GM12878 (cell line): ENCODE results near the gene CALY. TPM values are rescaled to one million over a fixed set of nuclear protein-coding genes. Genes with fewer than 3 reads are reported as not detected.

Experiments
- ATAC-seq: fragments of 200-7000 bp; cut with Tn5 transposase; 3 replicates; pipeline ENCODE4 v1.9.1; 2020; ENCODE audit warnings: mild to moderate bottlenecking, moderate library complexity
- BruUV-seq: library from RNA; stranded (reverse); fragments of 400-500 nt; replicated peaks from 2 replicates; lab custom pipeline; 2021; lab: Mats Ljungman, UMichigan
- CTCF ChIA-PET: fragments of 300-600 bp; sonication (Branson Sonifier 250); formaldehyde crosslinking; extraction: SDS; loops from one replicate; lab custom pipeline; 2021; ENCODE audit warnings: inconsistent platforms; lab: Yijun Ruan, JAX
- POLR2A ChIA-PET: fragments of 350-600 bp; formaldehyde crosslinking; extraction: SDS; loops from one replicate; lab custom pipeline; 2021; ENCODE audit warnings: inconsistent platforms; lab: Charles Lee
- RAD21 ChIA-PET: fragments of 300-600 bp; sonication (Branson Sonifier 250); formaldehyde crosslinking; loops from one replicate; lab custom pipeline; 2023; ENCODE audit warnings: antibody characterized with exemption; ENCODE audit not compliant: unreplicated experiment; lab: Charles Lee
- SMC1A ChIA-PET: fragments of 300-600 bp; sonication (Branson Sonifier 250); formaldehyde crosslinking; loops from one replicate; lab custom pipeline; 2023; ENCODE audit not compliant: unreplicated experiment, uncharacterized antibody; lab: Charles Lee
- DNase-seq: peaks from one replicate; pipeline ENCODE4 v3.0.0-alpha.2; 2011; ENCODE audit warnings: low read depth, low spot score
- FAIRE-seq: peaks from 3 replicates; lab custom pipeline; 2011; peaks lifted over from hg19 to GRCh38; lab: Jason Lieb, UNC
- H2AFZ ChIP-seq: 2 replicates; pipeline ENCODE4 v1.6.0; 2011; ENCODE audit warnings: low read depth, low read length, control low read depth; ENCODE audit not compliant: control insufficient read depth
- H3K27ac ChIP-seq: 2 replicates; pipeline ENCODE4 v1.5.1; 2011; ENCODE audit warnings: control low read depth; ENCODE audit not compliant: control insufficient read depth, insufficient read depth
- H3K27me3 ChIP-seq, 2 experiments: replicated peaks in 1 of 2; 2 replicates each; pipeline versions ENCODE4 v1.6.0 to v1.6.1; 2011; ENCODE audit warnings: low read length in 1 of 2; ENCODE audit not compliant: control insufficient read depth in 2 of 2, insufficient read depth in 2 of 2
- H3K36me3 ChIP-seq, 2 experiments: 2 replicates each; pipeline ENCODE4 v1.5.1; 2011; ENCODE audit warnings: low read length in 1 of 2; ENCODE audit not compliant: control insufficient read depth in 2 of 2, insufficient read depth in 2 of 2
- H3K4me1 ChIP-seq: 2 replicates; pipeline ENCODE4 v1.6.1; 2011; ENCODE audit warnings: mild to moderate bottlenecking, low read length, moderate library complexity, mixed read lengths; ENCODE audit not compliant: control insufficient read depth, insufficient read depth
- H3K4me2 ChIP-seq: 2 replicates; pipeline ENCODE4 v1.6.0; 2011; ENCODE audit warnings: control low read depth; ENCODE audit not compliant: control insufficient read depth, insufficient read depth
- H3K4me3 ChIP-seq: fragments of 200-600 bp; sonication (generic); 2 replicates; pipeline ENCODE4 v1.5.1; 2016
- H3K79me2 ChIP-seq: 2 replicates; pipeline ENCODE4 v1.6.0; 2011; ENCODE audit warnings: low read length; ENCODE audit not compliant: control insufficient read depth, insufficient read depth
- H3K9ac ChIP-seq: 2 replicates; pipeline ENCODE4 v1.8.0; 2011; ENCODE audit warnings: low read length, control low read depth, mixed read lengths; ENCODE audit not compliant: control insufficient read depth, insufficient read depth
- H3K9me3 ChIP-seq: replicated peaks from 3 replicates; pipeline ENCODE4 v1.5.1; 2011; ENCODE audit warnings: mild to moderate bottlenecking, low read length; ENCODE audit not compliant: control insufficient read depth, insufficient read depth
- H4K20me1 ChIP-seq: 2 replicates; pipeline ENCODE4 v1.6.0; 2011; ENCODE audit not compliant: control insufficient read depth, insufficient read depth
- HDGF ChIP-seq: fragments of 450-650 bp; IDR thresholded peaks from 2 replicates; pipeline ENCODE4 v1.6.1; 2016; ENCODE audit warnings: antibody characterized with exemption
- RELB ChIP-seq: fragments of 450-650 bp; IDR thresholded peaks from 2 replicates; pipeline ENCODE4 v1.6.1; 2017; ENCODE audit warnings: low read depth, mild to moderate bottlenecking, moderate library complexity
- SMC3 ChIP-seq: IDR thresholded peaks from 2 replicates; pipeline ENCODE4 v1.6.1; 2011; ENCODE audit warnings: low read length, improper control_type of control experiment, borderline replicate concordance
- STAT1 ChIP-seq: fragments of 450-650 bp; conservative IDR thresholded peaks from 2 replicates; pipeline ENCODE4 v1.6.1; 2014; ENCODE audit warnings: antibody characterized with exemption, mild to moderate bottlenecking
- WGBS: methylation state at CpG from one replicate; pipeline ENCODE4 v1.1.6; 2016; ENCODE audit warnings: low lambda C conversion rate; ENCODE audit not compliant: insufficient replicate concordance, insufficient coverage; ENCODE audit errors: missing lambda C conversion rate; 5-methylcytosine and 5-hydroxymethylcytosine counted together
- in situ Hi-C: fragments of 300-500 bp; cut with MboI; formaldehyde crosslinking; loops from 9 replicates; pipeline ENCODE4 v1.14.3; 2018; ENCODE audit warnings: mixed read lengths
- intact Hi-C: fragments of 100-400 bp; cut with micrococcal nuclease; formaldehyde crosslinking; loops from one replicate; pipeline ENCODE4 v1.14.2; 2022; ENCODE audit not compliant: unreplicated experiment
- polyA plus RNA-seq, 11 experiments: library from polyadenylated mRNA; depleted of rRNA in 4 of 11; unstranded in 6 of 11; stranded (reverse) in 5 of 11; fragments of >200 nt; fragmentation: Nextera tagmentation in 4 of 11; fragmentation: Illumina TruSeq in 1 of 11; extraction: Ambion mirVana in 4 of 11; extraction: Trizol in 1 of 11; gene quantifications; 1 replicate in 1 of 11; 2 replicates in 10 of 11; pipeline versions ENCODE4 v1.2.1 to v1.2.3, GENCODE V29; 2011 to 2016; ENCODE audit warnings: inconsistent platforms in 2 of 11, missing spikeins in 2 of 11, low read depth in 1 of 11
- total RNA-seq, 4 experiments: library from RNA; depleted of rRNA in 3 of 4; stranded (reverse); fragments of >200 nt in 3 of 4; fragmentation: Illumina TruSeq in 1 of 4; extraction: Trizol in 1 of 4; gene quantifications; 2 replicates each; pipeline versions ENCODE4 v1.2.1 to v1.2.3, GENCODE V29; 2013 to 2021
- TF ChIP-seq, protein P1 (sequence below): fragments of 450-650 bp; IDR thresholded peaks from 2 replicates; pipeline ENCODE4 v1.6.1; 2016; ENCODE audit warnings: mild to moderate bottlenecking, moderate library complexity, borderline replicate concordance
- TF ChIP-seq, protein P2 (sequence below): IDR thresholded peaks from 2 replicates; pipeline ENCODE4 v1.6.1; 2011; ENCODE audit warnings: borderline replicate concordance, low read depth, mild to moderate bottlenecking, moderate library complexity, low read length; ENCODE audit not compliant: insufficient read depth, poor library complexity, severe bottlenecking
- TF ChIP-seq, protein P3 (sequence below): fragments of 450-650 bp; IDR thresholded peaks from 2 replicates; pipeline ENCODE4 v1.6.1; 2016; ENCODE audit warnings: mild to moderate bottlenecking

The CALY gene
- total and polyA plus RNA-seq, 10 of the 15 experiments (the other 5 are each of a cell fraction or from before 2014, with no cell fraction given): 0.07 TPM; not detected in 9

GRCh38 chr10:133337370-133337725 lies 652 bp upstream of the CALY start:
- Histone ChIP-seq H3K4me1 (no peaks in the 10 kb centered on the region), H3K27me3 (peaks cover 5 to 9% of the 10 kb centered on the region in 2 experiments), H4K20me1 (no peaks in the 10 kb centered on the region), H3K79me2 (no peaks in the 10 kb centered on the region), H3K36me3 (no peaks in the 10 kb centered on the region), H3K9me3 (no peaks in the 10 kb centered on the region; the same call in 2 of the 3 replicates), H3K4me3 (no peak overlapping the region), H3K9ac (no peak overlapping the region), H3K27ac (no peak overlapping the region), H3K4me2 (no peak overlapping the region), H2AFZ (no peak overlapping the region)
- in situ Hi-C loops (no loop called here), intact Hi-C loops (no loop called here)
- RAD21 ChIA-PET: no interaction called here
- TF ChIP-seq, protein P1, sequence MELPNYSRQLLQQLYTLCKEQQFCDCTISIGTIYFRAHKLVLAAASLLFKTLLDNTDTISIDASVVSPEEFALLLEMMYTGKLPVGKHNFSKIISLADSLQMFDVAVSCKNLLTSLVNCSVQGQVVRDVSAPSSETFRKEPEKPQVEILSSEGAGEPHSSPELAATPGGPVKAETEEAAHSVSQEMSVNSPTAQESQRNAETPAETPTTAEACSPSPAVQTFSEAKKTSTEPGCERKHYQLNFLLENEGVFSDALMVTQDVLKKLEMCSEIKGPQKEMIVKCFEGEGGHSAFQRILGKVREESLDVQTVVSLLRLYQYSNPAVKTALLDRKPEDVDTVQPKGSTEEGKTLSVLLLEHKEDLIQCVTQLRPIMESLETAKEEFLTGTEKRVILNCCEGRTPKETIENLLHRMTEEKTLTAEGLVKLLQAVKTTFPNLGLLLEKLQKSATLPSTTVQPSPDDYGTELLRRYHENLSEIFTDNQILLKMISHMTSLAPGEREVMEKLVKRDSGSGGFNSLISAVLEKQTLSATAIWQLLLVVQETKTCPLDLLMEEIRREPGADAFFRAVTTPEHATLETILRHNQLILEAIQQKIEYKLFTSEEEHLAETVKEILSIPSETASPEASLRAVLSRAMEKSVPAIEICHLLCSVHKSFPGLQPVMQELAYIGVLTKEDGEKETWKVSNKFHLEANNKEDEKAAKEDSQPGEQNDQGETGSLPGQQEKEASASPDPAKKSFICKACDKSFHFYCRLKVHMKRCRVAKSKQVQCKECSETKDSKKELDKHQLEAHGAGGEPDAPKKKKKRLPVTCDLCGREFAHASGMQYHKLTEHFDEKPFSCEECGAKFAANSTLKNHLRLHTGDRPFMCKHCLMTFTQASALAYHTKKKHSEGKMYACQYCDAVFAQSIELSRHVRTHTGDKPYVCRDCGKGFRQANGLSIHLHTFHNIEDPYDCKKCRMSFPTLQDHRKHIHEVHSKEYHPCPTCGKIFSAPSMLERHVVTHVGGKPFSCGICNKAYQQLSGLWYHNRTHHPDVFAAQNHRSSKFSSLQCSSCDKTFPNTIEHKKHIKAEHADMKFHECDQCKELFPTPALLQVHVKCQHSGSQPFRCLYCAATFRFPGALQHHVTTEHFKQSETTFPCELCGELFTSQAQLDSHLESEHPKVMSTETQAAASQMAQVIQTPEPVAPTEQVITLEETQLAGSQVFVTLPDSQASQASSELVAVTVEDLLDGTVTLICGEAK: no peak
- TF ChIP-seq STAT1 (no peak), HDGF (no peak), RELB (no peak), SMC3 (no peak)
- TF ChIP-seq, protein P2, sequence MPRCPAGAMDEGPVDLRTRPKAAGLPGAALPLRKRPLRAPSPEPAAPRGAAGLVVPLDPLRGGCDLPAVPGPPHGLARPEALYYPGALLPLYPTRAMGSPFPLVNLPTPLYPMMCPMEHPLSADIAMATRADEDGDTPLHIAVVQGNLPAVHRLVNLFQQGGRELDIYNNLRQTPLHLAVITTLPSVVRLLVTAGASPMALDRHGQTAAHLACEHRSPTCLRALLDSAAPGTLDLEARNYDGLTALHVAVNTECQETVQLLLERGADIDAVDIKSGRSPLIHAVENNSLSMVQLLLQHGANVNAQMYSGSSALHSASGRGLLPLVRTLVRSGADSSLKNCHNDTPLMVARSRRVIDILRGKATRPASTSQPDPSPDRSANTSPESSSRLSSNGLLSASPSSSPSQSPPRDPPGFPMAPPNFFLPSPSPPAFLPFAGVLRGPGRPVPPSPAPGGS: no peak
- TF ChIP-seq, protein P3, sequence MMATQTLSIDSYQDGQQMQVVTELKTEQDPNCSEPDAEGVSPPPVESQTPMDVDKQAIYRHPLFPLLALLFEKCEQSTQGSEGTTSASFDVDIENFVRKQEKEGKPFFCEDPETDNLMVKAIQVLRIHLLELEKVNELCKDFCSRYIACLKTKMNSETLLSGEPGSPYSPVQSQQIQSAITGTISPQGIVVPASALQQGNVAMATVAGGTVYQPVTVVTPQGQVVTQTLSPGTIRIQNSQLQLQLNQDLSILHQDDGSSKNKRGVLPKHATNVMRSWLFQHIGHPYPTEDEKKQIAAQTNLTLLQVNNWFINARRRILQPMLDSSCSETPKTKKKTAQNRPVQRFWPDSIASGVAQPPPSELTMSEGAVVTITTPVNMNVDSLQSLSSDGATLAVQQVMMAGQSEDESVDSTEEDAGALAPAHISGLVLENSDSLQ: no peak
- CTCF ChIA-PET: no interaction called here
- no peak for ATAC-seq
- no TSS peak for BruUV-seq
- 91% methylated on average over 3 of the region's 3 CpGs for WGBS
- POLR2A ChIA-PET: no interaction called here
- no peak for DNase-seq
- SMC1A ChIA-PET: no interaction called here
- no peak for FAIRE-seq
